HEK293 (cell line): ENCODE data around the gene LRFN4.

Experiments used
- CTCF ChIA-PET: fragments of 350-600 bp; formaldehyde crosslinking; extraction: SDS; loops from one replicate; lab custom pipeline; 2021; ENCODE audit warnings: antibody characterized with exemption; lab: Yijun Ruan, JAX
- POLR2A ChIA-PET: fragments of 300-600 bp; formaldehyde crosslinking; extraction: SDS; loops from one replicate; lab custom pipeline; 2020; ENCODE audit warnings: antibody characterized with exemption, inconsistent platforms; lab: Yijun Ruan, JAX
- H3K27ac ChIP-seq: fragments of 200-500 bp; sonication (Bioruptor generic); 2 replicates; pipeline ENCODE4 v1.5.1; 2014; ENCODE audit warnings: low read depth, low read length, control low read depth, inconsistent platforms; ENCODE audit errors: extremely low read depth
- H3K36me3 ChIP-seq, 2 experiments: fragments of 200-500 bp in 1 of 2; sonication (Bioruptor generic) in 1 of 2; 1 replicate in 1 of 2; 2 replicates in 1 of 2; pipeline ENCODE4 v1.5.1; 2014 to 2017; ENCODE audit warnings: inconsistent platforms in 2 of 2, low read length in 2 of 2; ENCODE audit not compliant: control insufficient read depth in 2 of 2, insufficient read depth in 1 of 2
- H3K4me1 ChIP-seq: fragments of 200-500 bp; sonication (Bioruptor generic); 2 replicates; pipeline ENCODE4 v1.5.1; 2014; ENCODE audit warnings: mild to moderate bottlenecking, low read length, inconsistent platforms; ENCODE audit not compliant: control insufficient read depth, insufficient read depth
- H3K4me3 ChIP-seq: 2 replicates; pipeline ENCODE4 v1.5.1; 2011; ENCODE audit warnings: low read depth, mild to moderate bottlenecking, control low read depth, low read length, moderate library complexity
- H3K9me3 ChIP-seq: fragments of 200-500 bp; sonication (Bioruptor generic); 2 replicates; pipeline ENCODE4 v1.5.1; 2014; ENCODE audit warnings: low read depth, low read length, inconsistent platforms; ENCODE audit not compliant: control insufficient read depth, insufficient read depth
- HOXC10 ChIP-seq: sonication (generic); formaldehyde crosslinking; IDR thresholded peaks from 2 replicates; pipeline ENCODE4 v1.8.1; 2023; ENCODE audit warnings: mild to moderate bottlenecking, missing genetic modification reagents
- KLF16 ChIP-seq: fragments of 450-650 bp; formaldehyde crosslinking; IDR thresholded peaks from 2 replicates; pipeline ENCODE4 v1.5.1; 2017; ENCODE audit warnings: missing biosample characterization, missing genetic modification characterization
- MZF1 ChIP-seq: fragments of 450-650 bp; formaldehyde crosslinking; IDR thresholded peaks from 2 replicates; pipeline ENCODE4 v1.5.1; 2017; ENCODE audit warnings: missing biosample characterization, missing genetic modification characterization, borderline replicate concordance
- OVOL3 ChIP-seq: fragments of 450-650 bp; formaldehyde crosslinking; IDR thresholded peaks from 2 replicates; pipeline ENCODE4 v1.5.1; 2016; ENCODE audit warnings: missing biosample characterization, missing genetic modification characterization
- SCRT2 ChIP-seq: fragments of 450-650 bp; formaldehyde crosslinking; IDR thresholded peaks from 2 replicates; pipeline ENCODE4 v1.5.1; 2016; ENCODE audit warnings: missing biosample characterization, missing genetic modification characterization
- TSHZ1 ChIP-seq: fragments of 450-650 bp; formaldehyde crosslinking; IDR thresholded peaks from 2 replicates; pipeline ENCODE4 v1.5.1; 2016; ENCODE audit warnings: missing biosample characterization, missing genetic modification characterization, borderline replicate concordance
- YY1 ChIP-seq: fragments of 450-650 bp; formaldehyde crosslinking; IDR thresholded peaks from 2 replicates; pipeline ENCODE4 v1.5.1; 2018; ENCODE audit warnings: missing biosample characterization, missing genetic modification characterization
- ZBTB20 ChIP-seq: fragments of 450-650 bp; formaldehyde crosslinking; IDR thresholded peaks from 2 replicates; pipeline ENCODE4 v1.5.1; 2016; ENCODE audit warnings: missing biosample characterization, missing genetic modification characterization
- ZBTB7A ChIP-seq: fragments of 450-650 bp; formaldehyde crosslinking; IDR thresholded peaks from 2 replicates; pipeline ENCODE4 v1.5.1; 2016; ENCODE audit warnings: low read depth, missing biosample characterization, missing genetic modification characterization
- ZFP41 ChIP-seq: fragments of 450-650 bp; formaldehyde crosslinking; IDR thresholded peaks from 2 replicates; pipeline ENCODE4 v1.5.1; 2016; ENCODE audit warnings: missing biosample characterization, missing genetic modification characterization, borderline replicate concordance
- ZNF132 ChIP-seq: fragments of 450-650 bp; formaldehyde crosslinking; IDR thresholded peaks from 2 replicates; pipeline ENCODE4 v1.5.1; 2017; ENCODE audit warnings: missing biosample characterization, missing genetic modification characterization, borderline replicate concordance
- ZNF37A ChIP-seq: fragments of 450-650 bp; IDR thresholded peaks from 2 replicates; pipeline ENCODE4 v1.5.1; 2018; ENCODE audit warnings: missing biosample characterization, missing genetic modification characterization
- ZNF549 ChIP-seq: fragments of 450-650 bp; IDR thresholded peaks from 2 replicates; pipeline ENCODE4 v1.5.1; 2018; ENCODE audit warnings: missing biosample characterization, missing genetic modification characterization, mild to moderate bottlenecking, inconsistent platforms, moderate library complexity
- ZNF560 ChIP-seq: fragments of 450-650 bp; formaldehyde crosslinking; IDR thresholded peaks from 2 replicates; pipeline ENCODE4 v1.5.1; 2017; ENCODE audit warnings: missing biosample characterization, missing genetic modification characterization, borderline replicate concordance
- ZNF610 ChIP-seq: fragments of 450-650 bp; formaldehyde crosslinking; IDR thresholded peaks from 2 replicates; pipeline ENCODE4 v1.5.1; 2016; ENCODE audit warnings: missing biosample characterization, missing genetic modification characterization, borderline replicate concordance
- ZNF623 ChIP-seq: fragments of 450-650 bp; formaldehyde crosslinking; IDR thresholded peaks from 2 replicates; pipeline ENCODE4 v1.5.1; 2016; ENCODE audit warnings: missing biosample characterization, missing genetic modification characterization
- ZNF785 ChIP-seq: fragments of 450-650 bp; formaldehyde crosslinking; IDR thresholded peaks from 2 replicates; pipeline ENCODE4 v1.5.1; 2016; ENCODE audit warnings: missing biosample characterization, missing genetic modification characterization
- ZNF792 ChIP-seq: fragments of 450-650 bp; formaldehyde crosslinking; IDR thresholded peaks from 2 replicates; pipeline ENCODE4 v1.5.1; 2016; ENCODE audit warnings: missing biosample characterization, missing genetic modification characterization
- ZNF843 ChIP-seq: fragments of 450-650 bp; formaldehyde crosslinking; IDR thresholded peaks from 2 replicates; pipeline ENCODE4 v1.5.1; 2016; ENCODE audit warnings: missing biosample characterization, missing genetic modification characterization
- ZSCAN16 ChIP-seq: fragments of 450-650 bp; formaldehyde crosslinking; IDR thresholded peaks from 2 replicates; pipeline ENCODE4 v1.5.1; 2016; ENCODE audit warnings: missing biosample characterization, missing genetic modification characterization
- ZXDB ChIP-seq: fragments of 450-650 bp; formaldehyde crosslinking; IDR thresholded peaks from 2 replicates; pipeline ENCODE4 v1.5.1; 2016; ENCODE audit warnings: missing biosample characterization, missing genetic modification characterization
- TF ChIP-seq, protein P1 (sequence below): fragments of 450-650 bp; formaldehyde crosslinking; IDR thresholded peaks from 2 replicates; pipeline ENCODE4 v1.5.1; 2017; ENCODE audit warnings: missing biosample characterization, missing genetic modification characterization
- TF ChIP-seq, protein P2 (sequence below): fragments of 450-650 bp; formaldehyde crosslinking; IDR thresholded peaks from 2 replicates; pipeline ENCODE4 v1.5.1; 2016; ENCODE audit warnings: missing biosample characterization, missing genetic modification characterization
- TF ChIP-seq, protein P3 (sequence below): fragments of 450-650 bp; formaldehyde crosslinking; IDR thresholded peaks from 2 replicates; pipeline ENCODE4 v1.5.1; 2016; ENCODE audit warnings: missing biosample characterization, missing genetic modification characterization
- TF ChIP-seq, protein P4 (sequence below): fragments of 450-650 bp; formaldehyde crosslinking; IDR thresholded peaks from 2 replicates; pipeline ENCODE4 v1.5.1; 2016; ENCODE audit warnings: missing biosample characterization, missing genetic modification characterization

Gene LRFN4

DNA sequence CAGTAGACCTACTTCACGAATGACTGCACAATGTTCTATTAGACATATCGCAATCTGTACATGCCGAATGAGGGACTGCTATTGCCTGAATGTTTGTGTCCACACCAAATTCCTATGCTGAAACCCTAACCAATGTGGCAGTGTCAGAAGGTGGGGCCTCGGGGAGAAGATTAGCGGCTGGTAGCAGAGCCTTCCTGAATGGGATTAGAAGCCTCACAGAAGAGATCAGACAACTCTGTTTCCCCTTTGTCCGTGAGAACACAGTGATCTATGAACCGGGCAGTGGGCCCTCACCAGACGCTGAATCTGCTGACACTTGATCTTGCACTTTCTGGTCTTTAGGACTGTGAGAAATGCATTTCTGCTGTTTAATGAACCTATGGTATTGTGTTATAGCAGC lies 33.1 kb downstream of the LRFN4 start:
- ChIA-PET POLR2A (no interaction called here), CTCF (interaction anchor here (0.6 kb wide), 1 partner anchor 187 kb away, joined by 4 read pairs; no protein-coding TSS in a partner anchor)
- no peak overlapping the region for H3K27ac ChIP-seq

GRCh38 chr11:66891851-66892660 lies 35.2 kb downstream of the LRFN4 start:
- H3K36me3 ChIP-seq: no peaks in the 10 kb centered on the region
- H3K4me3 ChIP-seq: no peak overlapping the region
- H3K4me1 ChIP-seq: no peaks in the 10 kb centered on the region
- ChIA-PET CTCF (interaction anchor here (0.6 to 1.3 kb wide), 4 partner anchors 9 to 61 kb away, joined by 3 to 5 read pairs (median 3); no protein-coding TSS in a partner anchor), POLR2A (no interaction called here)
- no peak overlapping the region for H3K27ac ChIP-seq
- no peaks in the 10 kb centered on the region for H3K9me3 ChIP-seq
- TF ChIP-seq ZBTB20 (tag by site-specific recombination) (no peak), ZNF792 (tag by site-specific recombination) (no peak), ZSCAN16 (tag by site-specific recombination) (no peak), YY1 (no peak), ZNF132 (tag by site-specific recombination) (no peak), ZFP41 (no peak), ZNF549 (no peak), SCRT2 (tag by site-specific recombination) (peak; percentile 99), HOXC10 (CRISPR knock-in tag) (no peak), ZNF785 (tag by site-specific recombination) (no peak), ZNF560 (tag by site-specific recombination) (no peak), KLF16 (no peak), ZNF623 (tag by site-specific recombination) (no peak), ZNF37A (no peak), ZXDB (tag by site-specific recombination) (0 out of 2 replicates have a peak, but pooled peaks have one; percentile 23), OVOL3 (tag by site-specific recombination) (no peak), TSHZ1 (tag by site-specific recombination) (no peak), ZNF610 (tag by site-specific recombination) (no peak), ZNF843 (tag by site-specific recombination) (no peak)
- TF ChIP-seq, protein P1, sequence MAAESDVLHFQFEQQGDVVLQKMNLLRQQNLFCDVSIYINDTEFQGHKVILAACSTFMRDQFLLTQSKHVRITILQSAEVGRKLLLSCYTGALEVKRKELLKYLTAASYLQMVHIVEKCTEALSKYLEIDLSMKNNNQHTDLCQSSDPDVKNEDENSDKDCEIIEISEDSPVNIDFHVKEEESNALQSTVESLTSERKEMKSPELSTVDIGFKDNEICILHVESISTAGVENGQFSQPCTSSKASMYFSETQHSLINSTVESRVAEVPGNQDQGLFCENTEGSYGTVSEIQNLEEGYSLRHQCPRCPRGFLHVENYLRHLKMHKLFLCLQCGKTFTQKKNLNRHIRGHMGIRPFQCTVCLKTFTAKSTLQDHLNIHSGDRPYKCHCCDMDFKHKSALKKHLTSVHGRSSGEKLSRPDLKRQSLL: no peak
- TF ChIP-seq, protein P2, sequence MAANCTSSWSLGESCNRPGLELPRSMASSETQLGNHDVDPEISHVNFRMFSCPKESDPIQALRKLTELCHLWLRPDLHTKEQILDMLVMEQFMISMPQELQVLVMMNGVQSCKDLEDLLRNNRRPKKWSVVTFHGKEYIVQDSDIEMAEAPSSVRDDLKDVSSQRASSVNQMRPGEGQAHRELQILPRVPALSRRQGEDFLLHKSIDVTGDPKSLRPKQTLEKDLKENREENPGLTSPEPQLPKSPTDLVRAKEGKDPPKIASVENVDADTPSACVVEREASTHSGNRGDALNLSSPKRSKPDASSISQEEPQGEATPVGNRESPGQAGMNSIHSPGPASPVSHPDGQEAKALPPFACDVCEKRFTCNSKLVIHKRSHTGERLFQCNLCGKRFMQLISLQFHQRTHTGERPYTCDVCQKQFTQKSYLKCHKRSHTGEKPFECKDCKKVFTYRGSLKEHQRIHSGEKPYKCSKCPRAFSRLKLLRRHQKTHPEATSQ (tag by site-specific recombination): no peak
- TF ChIP-seq, protein P3, sequence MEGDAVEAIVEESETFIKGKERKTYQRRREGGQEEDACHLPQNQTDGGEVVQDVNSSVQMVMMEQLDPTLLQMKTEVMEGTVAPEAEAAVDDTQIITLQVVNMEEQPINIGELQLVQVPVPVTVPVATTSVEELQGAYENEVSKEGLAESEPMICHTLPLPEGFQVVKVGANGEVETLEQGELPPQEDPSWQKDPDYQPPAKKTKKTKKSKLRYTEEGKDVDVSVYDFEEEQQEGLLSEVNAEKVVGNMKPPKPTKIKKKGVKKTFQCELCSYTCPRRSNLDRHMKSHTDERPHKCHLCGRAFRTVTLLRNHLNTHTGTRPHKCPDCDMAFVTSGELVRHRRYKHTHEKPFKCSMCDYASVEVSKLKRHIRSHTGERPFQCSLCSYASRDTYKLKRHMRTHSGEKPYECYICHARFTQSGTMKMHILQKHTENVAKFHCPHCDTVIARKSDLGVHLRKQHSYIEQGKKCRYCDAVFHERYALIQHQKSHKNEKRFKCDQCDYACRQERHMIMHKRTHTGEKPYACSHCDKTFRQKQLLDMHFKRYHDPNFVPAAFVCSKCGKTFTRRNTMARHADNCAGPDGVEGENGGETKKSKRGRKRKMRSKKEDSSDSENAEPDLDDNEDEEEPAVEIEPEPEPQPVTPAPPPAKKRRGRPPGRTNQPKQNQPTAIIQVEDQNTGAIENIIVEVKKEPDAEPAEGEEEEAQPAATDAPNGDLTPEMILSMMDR: no peak
- TF ChIP-seq, protein P4, sequence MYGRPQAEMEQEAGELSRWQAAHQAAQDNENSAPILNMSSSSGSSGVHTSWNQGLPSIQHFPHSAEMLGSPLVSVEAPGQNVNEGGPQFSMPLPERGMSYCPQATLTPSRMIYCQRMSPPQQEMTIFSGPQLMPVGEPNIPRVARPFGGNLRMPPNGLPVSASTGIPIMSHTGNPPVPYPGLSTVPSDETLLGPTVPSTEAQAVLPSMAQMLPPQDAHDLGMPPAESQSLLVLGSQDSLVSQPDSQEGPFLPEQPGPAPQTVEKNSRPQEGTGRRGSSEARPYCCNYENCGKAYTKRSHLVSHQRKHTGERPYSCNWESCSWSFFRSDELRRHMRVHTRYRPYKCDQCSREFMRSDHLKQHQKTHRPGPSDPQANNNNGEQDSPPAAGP (tag by site-specific recombination): 0 out of 2 replicates have a peak, but pooled peaks have one; percentile 21

More for the DNA sequence above, 33.1 kb downstream of the LRFN4 start:
- Histone ChIP-seq H3K9me3 (no peaks in the 10 kb centered on the region), H3K36me3 (no peaks in the 10 kb centered on the region), H3K4me3 (no peak overlapping the region), H3K4me1 (no peaks in the 10 kb centered on the region)
- TF ChIP-seq ZBTB7A: no peak
- TF ChIP-seq MZF1 (tag by site-specific recombination): no peak
- peak; percentile 84 for TF ChIP-seq ZSCAN16 (tag by site-specific recombination)
